ENCODE results near the gene PJA1.

DNA sequence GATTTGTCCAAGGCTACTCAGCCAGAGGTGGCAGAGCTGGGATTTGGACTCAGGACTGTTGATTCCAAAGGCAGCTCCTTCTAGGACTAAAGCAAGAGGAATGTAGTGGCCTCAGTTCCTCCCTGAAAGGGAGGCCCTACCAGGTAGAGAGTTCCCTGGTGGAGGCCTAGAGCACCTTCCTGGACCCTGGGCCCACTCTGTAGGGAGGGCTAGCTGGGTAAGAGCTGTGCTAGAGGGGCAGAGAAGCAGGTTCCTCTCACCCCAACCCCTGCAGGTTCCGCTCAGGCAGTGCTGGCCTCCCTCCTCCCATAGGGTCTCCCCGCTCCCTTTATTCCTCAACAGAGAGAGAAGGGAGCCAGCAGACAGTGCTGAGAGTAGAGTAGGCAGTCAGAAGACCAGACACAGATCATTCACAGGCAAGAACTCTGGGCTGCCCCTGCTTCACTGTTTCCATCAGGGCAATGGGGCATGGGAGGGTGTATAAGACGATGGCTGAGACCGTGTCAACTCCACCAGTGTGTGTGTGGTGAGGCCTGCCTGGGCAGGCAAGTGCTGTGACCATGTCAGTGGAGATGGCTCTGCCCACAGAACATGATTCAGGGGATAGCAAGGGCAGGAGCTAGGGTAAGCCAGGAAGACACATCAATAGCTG lies 12.4 kb upstream of the PJA1 start:
- TF ChIP-seq, protein P1, sequence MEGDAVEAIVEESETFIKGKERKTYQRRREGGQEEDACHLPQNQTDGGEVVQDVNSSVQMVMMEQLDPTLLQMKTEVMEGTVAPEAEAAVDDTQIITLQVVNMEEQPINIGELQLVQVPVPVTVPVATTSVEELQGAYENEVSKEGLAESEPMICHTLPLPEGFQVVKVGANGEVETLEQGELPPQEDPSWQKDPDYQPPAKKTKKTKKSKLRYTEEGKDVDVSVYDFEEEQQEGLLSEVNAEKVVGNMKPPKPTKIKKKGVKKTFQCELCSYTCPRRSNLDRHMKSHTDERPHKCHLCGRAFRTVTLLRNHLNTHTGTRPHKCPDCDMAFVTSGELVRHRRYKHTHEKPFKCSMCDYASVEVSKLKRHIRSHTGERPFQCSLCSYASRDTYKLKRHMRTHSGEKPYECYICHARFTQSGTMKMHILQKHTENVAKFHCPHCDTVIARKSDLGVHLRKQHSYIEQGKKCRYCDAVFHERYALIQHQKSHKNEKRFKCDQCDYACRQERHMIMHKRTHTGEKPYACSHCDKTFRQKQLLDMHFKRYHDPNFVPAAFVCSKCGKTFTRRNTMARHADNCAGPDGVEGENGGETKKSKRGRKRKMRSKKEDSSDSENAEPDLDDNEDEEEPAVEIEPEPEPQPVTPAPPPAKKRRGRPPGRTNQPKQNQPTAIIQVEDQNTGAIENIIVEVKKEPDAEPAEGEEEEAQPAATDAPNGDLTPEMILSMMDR (IDR thresholded peaks at IDR 0.05): no peak
- no peak for TF ChIP-seq POLR2A (IDR thresholded peaks at IDR 0.05)
